ENCODE data around the gene GAS2L2. TPM values are rescaled to one million over a fixed set of nuclear protein-coding genes. Genes with fewer than 3 reads are reported as not detected.
A peak's percentile ranks its signal among the peaks of the same experiment; 100 is the strongest.

The GAS2L2 gene
- total and polyA plus RNA-seq, 10 donors: 0.02 to 0.03 (median 0.02) TPM; not detected in 7

DNA sequence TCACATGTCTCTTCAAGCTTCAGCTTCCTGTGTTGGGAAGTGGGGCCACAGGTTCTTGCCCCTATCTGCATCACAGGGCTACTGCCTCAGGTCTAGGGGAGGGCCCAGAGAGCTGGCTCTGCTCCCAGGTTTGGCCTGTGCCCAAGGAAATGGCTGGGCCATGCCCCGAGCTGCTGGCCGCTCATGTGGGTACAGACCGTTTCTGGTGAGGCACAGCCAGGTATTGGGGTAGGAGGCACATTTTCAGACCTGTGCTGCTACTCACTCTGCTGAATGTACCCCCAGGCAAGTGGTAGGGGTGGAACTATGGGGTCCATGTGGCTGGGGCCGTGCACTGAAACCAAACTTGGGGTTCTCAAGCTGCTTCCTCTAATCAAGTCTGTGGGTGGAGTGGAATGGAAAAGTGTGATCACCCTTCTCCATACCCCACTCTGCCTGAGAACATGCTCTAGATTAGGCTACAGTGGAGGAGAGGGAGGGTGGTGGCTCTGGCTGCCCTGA lies 4.6 kb downstream of the GAS2L2 start:
- WGBS, 5 donors: 24 to 48% (median 28%) methylated on average over 1 to 4 of the region's 4 CpGs
- Histone ChIP-seq H3K27me3 (replicated peaks in 1 of 7) (peaks cover 4 to 95% (median 32%) of the 10 kb centered on the region in 7 donors), H3K4me3 (no peak overlapping the region), H3K4me1 (peaks cover 0 to 25% (median 11%) of the 10 kb centered on the region in 6 donors), H3K9me3 (no peaks in the 10 kb centered on the region), H3K27ac (no peak overlapping the region), H3K36me3 (no peaks in the 10 kb centered on the region)
- DNase-seq: no peak
- TF ChIP-seq POLR2AphosphoS5 (IDR thresholded peaks at IDR 0.05): no peak
- TF ChIP-seq POLR2A (IDR thresholded peaks at IDR 0.05): no peak
- TF ChIP-seq, protein P1, sequence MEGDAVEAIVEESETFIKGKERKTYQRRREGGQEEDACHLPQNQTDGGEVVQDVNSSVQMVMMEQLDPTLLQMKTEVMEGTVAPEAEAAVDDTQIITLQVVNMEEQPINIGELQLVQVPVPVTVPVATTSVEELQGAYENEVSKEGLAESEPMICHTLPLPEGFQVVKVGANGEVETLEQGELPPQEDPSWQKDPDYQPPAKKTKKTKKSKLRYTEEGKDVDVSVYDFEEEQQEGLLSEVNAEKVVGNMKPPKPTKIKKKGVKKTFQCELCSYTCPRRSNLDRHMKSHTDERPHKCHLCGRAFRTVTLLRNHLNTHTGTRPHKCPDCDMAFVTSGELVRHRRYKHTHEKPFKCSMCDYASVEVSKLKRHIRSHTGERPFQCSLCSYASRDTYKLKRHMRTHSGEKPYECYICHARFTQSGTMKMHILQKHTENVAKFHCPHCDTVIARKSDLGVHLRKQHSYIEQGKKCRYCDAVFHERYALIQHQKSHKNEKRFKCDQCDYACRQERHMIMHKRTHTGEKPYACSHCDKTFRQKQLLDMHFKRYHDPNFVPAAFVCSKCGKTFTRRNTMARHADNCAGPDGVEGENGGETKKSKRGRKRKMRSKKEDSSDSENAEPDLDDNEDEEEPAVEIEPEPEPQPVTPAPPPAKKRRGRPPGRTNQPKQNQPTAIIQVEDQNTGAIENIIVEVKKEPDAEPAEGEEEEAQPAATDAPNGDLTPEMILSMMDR (IDR thresholded peaks at IDR 0.05 in 8 of 11, conservative IDR thresholded peaks at IDR 0.05 in 3 of 11): no peak
- intact Hi-C loops (cut with DNase I; ENCODE audit: low total_unique reads): loop anchor here (10.0 kb wide), 2 partner anchors 434 to 584 kb away; no protein-coding TSS in a partner anchor

DNA sequence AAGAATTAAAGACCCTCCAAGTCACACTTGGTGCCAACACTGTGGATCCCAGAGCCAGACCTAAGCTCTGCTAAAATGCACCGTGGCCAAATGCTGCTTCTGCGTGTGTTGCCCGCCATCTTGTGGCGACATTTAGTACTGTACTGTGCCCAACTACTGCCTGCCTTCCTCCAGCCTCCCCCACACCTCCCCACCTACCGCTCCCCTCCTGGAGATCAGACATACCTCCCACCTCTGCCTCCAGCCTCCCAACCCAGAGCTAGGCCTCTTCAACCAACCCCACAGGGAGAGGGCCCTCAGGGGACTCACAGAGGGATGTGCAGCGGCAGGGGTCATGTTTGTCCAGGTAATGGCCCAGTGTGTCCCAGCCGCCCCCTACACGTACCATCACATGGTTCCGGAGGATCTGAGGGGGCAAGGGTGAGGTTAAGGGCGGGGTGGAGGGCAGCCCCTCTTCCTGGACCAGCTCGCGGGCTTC lies 5.5 kb downstream of the GAS2L2 start:
- no peak overlapping the region for H3K4me3 ChIP-seq

DNA sequence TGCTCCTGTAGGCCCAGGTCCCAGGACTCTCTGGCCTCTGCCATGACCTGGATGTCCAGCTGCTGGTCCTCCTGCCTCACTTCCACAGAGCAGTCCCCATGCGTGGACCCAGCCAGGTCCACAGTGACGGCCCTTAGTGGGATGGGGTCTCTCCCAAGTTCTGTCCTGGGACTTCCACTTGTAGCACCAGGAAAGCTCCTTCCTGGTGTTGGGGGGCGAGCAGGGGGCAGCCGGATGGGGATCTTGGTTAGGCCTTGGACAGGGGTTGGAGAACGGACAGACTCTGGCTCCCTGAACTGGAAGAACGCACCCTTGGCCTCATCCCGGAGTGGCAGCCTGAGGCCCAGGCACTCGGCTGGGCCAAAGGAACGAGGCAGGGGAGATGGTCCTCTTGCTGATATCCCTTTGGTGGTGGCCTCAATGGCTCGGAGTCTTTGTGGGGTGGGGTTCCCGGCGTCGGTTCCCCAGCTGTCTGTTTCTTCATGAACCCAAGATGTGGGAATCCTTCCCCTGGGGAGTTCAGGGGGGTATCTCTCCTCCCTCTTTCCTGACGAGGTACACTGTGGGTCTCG lies 7.2 kb downstream of the GAS2L2 start:
- Histone ChIP-seq H3K4me3 (no peak overlapping the region), H3K9me3 (no peaks in the 10 kb centered on the region), H3K27me3 (replicated peaks in 1 of 7) (peaks cover 4 to 96% (median 54%) of the 10 kb centered on the region in 7 donors), H3K36me3 (no peaks in the 10 kb centered on the region), H3K27ac (no peak overlapping the region), H3K4me1 (peaks cover 0 to 29% (median 15%) of the 10 kb centered on the region in 6 donors)
- TF ChIP-seq, protein P1 (IDR thresholded peaks at IDR 0.05 in 8 of 11, conservative IDR thresholded peaks at IDR 0.05 in 3 of 11): no peak
- TF ChIP-seq POLR2A (IDR thresholded peaks at IDR 0.05) (no peak), POLR2AphosphoS5 (IDR thresholded peaks at IDR 0.05) (no peak)
- intact Hi-C loops (cut with DNase I; ENCODE audit: low total_unique reads): loop anchor here (2.0 to 10.0 kb wide), 3 partner anchors 133 to 581 kb away; no protein-coding TSS in a partner anchor
- WGBS, 5 donors: 76 to 92% (median 86%) methylated on average over 10 to 15 of the region's 15 CpGs
- DNase-seq: no peak

More for the DNA sequence above, 5.5 kb downstream of the GAS2L2 start:
- Histone ChIP-seq H3K4me1 (peaks cover 0 to 21% (median 9%) of the 10 kb centered on the region in 6 donors), H3K27ac (no peak overlapping the region), H3K9me3 (no peaks in the 10 kb centered on the region), H3K36me3 (no peaks in the 10 kb centered on the region), H3K27me3 (replicated peaks in 1 of 7) (peaks cover 4 to 95% (median 39%) of the 10 kb centered on the region in 7 donors)
- DNase-seq: peak; percentile 85
- no peak for TF ChIP-seq POLR2A (IDR thresholded peaks at IDR 0.05)
- TF ChIP-seq POLR2AphosphoS5 (IDR thresholded peaks at IDR 0.05): no peak
- TF ChIP-seq, protein P1 (IDR thresholded peaks at IDR 0.05 in 8 of 11, conservative IDR thresholded peaks at IDR 0.05 in 3 of 11): peak; percentile 79 to 97 (median 92)
- WGBS, 5 donors: 37 to 44% (median 41%) methylated on average over 11 to 12 of the region's 12 CpGs
- intact Hi-C loops (cut with DNase I; ENCODE audit: low total_unique reads): loop anchor here (2.0 to 10.0 kb wide), 3 partner anchors 135 to 583 kb away; no protein-coding TSS in a partner anchor

DNA sequence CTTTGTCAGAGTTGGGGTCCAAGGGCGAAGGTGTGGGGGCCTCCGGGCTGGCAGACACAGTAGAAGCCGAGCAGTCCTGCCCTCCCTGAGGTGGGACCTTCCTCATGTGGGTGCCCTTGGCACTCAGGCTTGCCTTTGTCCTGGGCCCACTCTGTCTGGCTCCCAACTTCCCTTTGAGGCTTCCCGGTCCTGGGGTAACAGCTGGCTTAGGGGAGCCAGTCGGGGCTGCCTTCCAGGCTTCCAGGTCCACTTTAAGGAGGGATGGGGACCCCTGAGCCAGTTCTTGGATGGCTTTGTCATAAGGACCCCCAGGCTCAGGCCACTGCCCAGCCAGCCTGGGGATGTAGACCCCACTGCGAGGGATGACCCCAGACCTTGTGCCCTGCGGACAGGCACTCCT lies 7.8 kb downstream of the GAS2L2 start:
- DNase-seq: no peak
- intact Hi-C loops (cut with DNase I; ENCODE audit: low total_unique reads): loop anchor here (10.0 kb wide), 2 partner anchors 430 to 580 kb away; no protein-coding TSS in a partner anchor
- peaks cover 4 to 96% (median 49%) of the 10 kb centered on the region in 7 donors for H3K27me3 ChIP-seq (replicated peaks in 1 of 7)

More for the DNA sequence above, 7.8 kb downstream of the GAS2L2 start:
- TF ChIP-seq POLR2AphosphoS5 (IDR thresholded peaks at IDR 0.05): no peak
- TF ChIP-seq, protein P1 (IDR thresholded peaks at IDR 0.05 in 8 of 11, conservative IDR thresholded peaks at IDR 0.05 in 3 of 11): no peak
- TF ChIP-seq POLR2A (IDR thresholded peaks at IDR 0.05): no peak
- 71 to 94% (median 88%) methylated on average over 4 to 7 of the region's 7 CpGs for WGBS, 5 donors
- Histone ChIP-seq H3K36me3 (no peaks in the 10 kb centered on the region), H3K27ac (no peak overlapping the region), H3K9me3 (no peaks in the 10 kb centered on the region), H3K4me1 (peaks cover 0 to 27% (median 15%) of the 10 kb centered on the region in 6 donors), H3K4me3 (no peak overlapping the region)
